Mesothelial cell of epicardium (in vitro differentiated cells): ENCODE results near the gene MEGF11. TPM values are rescaled to one million over a fixed set of nuclear protein-coding genes. Genes with fewer than 3 reads are reported as not detected.

Experiments
- DNase-seq, 2 experiments: peaks; one replicate each; pipeline ENCODE4 v3.0.0; 2021; ENCODE audit warnings: low spot score in 2 of 2; ENCODE audit not compliant: unreplicated experiment in 2 of 2
- H3K27ac Mint-ChIP-seq: 2 replicates; pipeline ENCODE4 v1.8.0; 2021; ENCODE audit warnings: mixed read lengths
- H3K27me3 Mint-ChIP-seq: 2 replicates; pipeline ENCODE4 v1.8.0; 2021; ENCODE audit warnings: low read depth, mixed read lengths
- H3K36me3 Mint-ChIP-seq: 2 replicates; pipeline ENCODE4 v1.8.0; 2021; ENCODE audit warnings: mixed read lengths
- H3K4me1 Mint-ChIP-seq: 2 replicates; pipeline ENCODE4 v1.8.0; 2021; ENCODE audit warnings: mixed read lengths
- H3K4me3 Mint-ChIP-seq: 2 replicates; pipeline ENCODE4 v1.8.0; 2021; ENCODE audit warnings: mild to moderate bottlenecking, moderate library complexity, mixed read lengths
- H3K9me3 Mint-ChIP-seq: 2 replicates; pipeline ENCODE4 v1.8.0; 2021; ENCODE audit warnings: mixed read lengths
- CTCF ChIP-seq: fragments of 200-600 bp; sonication (generic); IDR thresholded peaks from one replicate; pipeline ENCODE4 v1.5.0; 2021; ENCODE audit warnings: antibody characterized with exemption; ENCODE audit not compliant: unreplicated experiment
- total RNA-seq: library from RNA; stranded (reverse); gene quantifications from 3 replicates; pipeline ENCODE4 v1.2.1, GENCODE V29; 2021

Gene MEGF11
- total RNA-seq, 1 donor from 2014 or later: 3.7 TPM

GRCh38 chr15:66111363-66111762 is 142.2 kb downstream of the MEGF11 start:
- no peak overlapping the region for H3K4me3 Mint-ChIP-seq
- H3K27me3 Mint-ChIP-seq: peaks cover 68% of the 10 kb centered on the region
- H3K4me1 Mint-ChIP-seq: no peaks in the 10 kb centered on the region
- no peaks in the 10 kb centered on the region for H3K9me3 Mint-ChIP-seq
- no peak for DNase-seq
- H3K27ac Mint-ChIP-seq: no peak overlapping the region
- TF ChIP-seq CTCF: no peak
- H3K36me3 Mint-ChIP-seq: no peaks in the 10 kb centered on the region

- DNase-seq: no peak
- Mint-ChIP-seq H3K9me3 (no peaks in the 10 kb centered on the region), H3K36me3 (no peaks in the 10 kb centered on the region), H3K27ac (no peak overlapping the region), H3K27me3 (peaks cover 70% of the 10 kb centered on the region), H3K4me1 (no peaks in the 10 kb centered on the region), H3K4me3 (no peak overlapping the region)
- TF ChIP-seq CTCF: no peak
Measured at GRCh38 chr15:66110864-66111263, 142.7 kb downstream of the MEGF11 start.

- Mint-ChIP-seq H3K4me1 (no peaks in the 10 kb centered on the region), H3K4me3 (no peak overlapping the region), H3K27ac (no peak overlapping the region), H3K36me3 (no peaks in the 10 kb centered on the region), H3K9me3 (no peaks in the 10 kb centered on the region), H3K27me3 (peaks cover 68% of the 10 kb centered on the region)
- no peak for TF ChIP-seq CTCF
- DNase-seq: no peak
Measured at GRCh38 chr15:66109826-66110225, 143.7 kb downstream of the MEGF11 start.

- H3K4me1 Mint-ChIP-seq: no peaks in the 10 kb centered on the region
- no peak for TF ChIP-seq CTCF
- no peak for DNase-seq
- no peaks in the 10 kb centered on the region for H3K36me3 Mint-ChIP-seq
- peaks cover 73% of the 10 kb centered on the region for H3K27me3 Mint-ChIP-seq
- H3K9me3 Mint-ChIP-seq: no peaks in the 10 kb centered on the region
- no peak overlapping the region for H3K27ac Mint-ChIP-seq
- H3K4me3 Mint-ChIP-seq: no peak overlapping the region
Measured at GRCh38 chr15:66108483-66109265, 144.9 kb downstream of the MEGF11 start.

- Mint-ChIP-seq H3K27ac (no peak overlapping the region), H3K27me3 (peaks cover 74% of the 10 kb centered on the region), H3K36me3 (no peaks in the 10 kb centered on the region), H3K4me3 (no peak overlapping the region), H3K4me1 (no peaks in the 10 kb centered on the region), H3K9me3 (no peaks in the 10 kb centered on the region)
- DNase-seq: no peak
- no peak for TF ChIP-seq CTCF
Measured at GRCh38 chr15:66107070-66107469, 146.5 kb downstream of the MEGF11 start.
